GM19463 (cell line): Measurements from ENCODE around the gene COBL.

Experiments
- ATAC-seq: cut with Tn5 transposase; IDR thresholded peaks from one replicate; pipeline ENCODE4 v1.9.1; 2021; ENCODE audit warnings: mild to moderate bottlenecking, moderate library complexity; ENCODE audit not compliant: unreplicated experiment

The COBL gene

GRCh38 chr7:51316666-51317581 is at the start of gene COBL:
TSS of gene COBL (minus strand) at chr7:51316809. CDS start at chr7:51316633, 176 bp downstream.
- ATAC-seq: no peak

GRCh38 chr7:51366172-51366728 is 49.6 kb upstream of the COBL start:
- ATAC-seq: no peak

- ATAC-seq: no peak
Measured at GRCh38 chr7:51357821-51358220, 41.2 kb upstream of the COBL start.

- no peak for ATAC-seq
Measured at GRCh38 chr7:51356849-51357516, 40.4 kb upstream of the COBL start.

- ATAC-seq: no peak
Measured at GRCh38 chr7:51354897-51355296, 38.3 kb upstream of the COBL start.

- no peak for ATAC-seq
Measured at GRCh38 chr7:51354434-51354833, 37.8 kb upstream of the COBL start.

- ATAC-seq: no peak
Measured at GRCh38 chr7:51352174-51353100, 35.8 kb upstream of the COBL start.

GRCh38 chr7:51351661-51352060 is 35.1 kb upstream of the COBL start:
- ATAC-seq: no peak

GRCh38 chr7:51350546-51350896 is 33.9 kb upstream of the COBL start:
- no peak for ATAC-seq

GRCh38 chr7:51349820-51350545 is 33.4 kb upstream of the COBL start:
- ATAC-seq: no peak

- ATAC-seq: no peak
Measured at GRCh38 chr7:51346126-51346525, 29.5 kb upstream of the COBL start.

GRCh38 chr7:51344406-51345138 is 28.0 kb upstream of the COBL start:
- no peak for ATAC-seq

GRCh38 chr7:51340936-51341335 is 24.3 kb upstream of the COBL start:
- no peak for ATAC-seq

- ATAC-seq: no peak
Measured at GRCh38 chr7:51340029-51340838, 23.6 kb upstream of the COBL start.

GRCh38 chr7:51335057-51335456 is 18.4 kb upstream of the COBL start:
- no peak for ATAC-seq

GRCh38 chr7:51329696-51330263 is 13.2 kb upstream of the COBL start:
- ATAC-seq: no peak

GRCh38 chr7:51328351-51328801 is 11.8 kb upstream of the COBL start:
- ATAC-seq: no peak

GRCh38 chr7:51327287-51327717 is 10.7 kb upstream of the COBL start:
- ATAC-seq: no peak
